T-cell (primary cell): Measurements from ENCODE around the gene MYG1. TPM values are rescaled to one million over a fixed set of nuclear protein-coding genes. Genes with fewer than 3 reads are reported as not detected.
A peak's percentile ranks its signal among the peaks of the same experiment; 100 is the strongest.

Experiments used
- ATAC-seq, 4 experiments: fragments of 200-7000 bp in 3 of 4; fragments of 150-1000 bp in 1 of 4; cut with Tn5 transposase; replicated peaks in 1 of 4; 1 replicate in 3 of 4; 2 replicates in 1 of 4; pipeline ENCODE4 v1.10.0; 2021; ENCODE audit warnings: moderate library complexity in 3 of 4, mild to moderate bottlenecking in 2 of 4, moderate number of reproducible peaks in 1 of 4
- CTCF ChIA-PET, 2 donors: fragments of 300-600 bp; sonication (Branson Sonifier 250); formaldehyde crosslinking; loops; one replicate each; lab custom pipeline; 2022; ENCODE audit warnings: antibody characterized with exemption in 2 of 2; lab: Charles Lee
- POLR2A ChIA-PET, 2 donors: fragments of 300-600 bp; sonication (Branson Sonifier 250); formaldehyde crosslinking; loops; one replicate each; lab custom pipeline; 2022; ENCODE audit warnings: antibody characterized with exemption in 2 of 2; lab: Charles Lee
- DNase-seq, 35 experiments: peaks; one replicate each; pipeline versions ENCODE4 v3.0.0 to v3.0.0-alpha.2; 2013 to 2023
- H3K27ac ChIP-seq: one replicate; pipeline ENCODE4 v1.5.1; 2013; ENCODE audit warnings: low read length
- H3K27me3 ChIP-seq, 2 experiments: replicated peaks in 1 of 2; 1 replicate in 1 of 2; 2 replicates in 1 of 2; pipeline versions ENCODE4 v1.6.1 to v1.7.0; 2013; ENCODE audit warnings: low read length in 1 of 2, mixed read lengths in 1 of 2; ENCODE audit not compliant: control insufficient read depth in 2 of 2, insufficient read depth in 2 of 2; ENCODE audit errors: extremely low read depth in 1 of 2
- H3K36me3 ChIP-seq, 2 donors: 1 replicate in 1 of 2; 2 replicates in 1 of 2; pipeline versions ENCODE4 v1.6.1 to v1.7.0; 2013; ENCODE audit warnings: low read length in 1 of 2; ENCODE audit not compliant: control insufficient read depth in 2 of 2, insufficient read depth in 1 of 2; ENCODE audit errors: extremely low read depth in 1 of 2
- H3K4me1 ChIP-seq, 2 experiments: 1 replicate in 1 of 2; 2 replicates in 1 of 2; pipeline versions ENCODE4 v1.6.1 to v1.7.0; 2013; ENCODE audit warnings: low read length in 2 of 2, mixed read lengths in 1 of 2; ENCODE audit not compliant: insufficient read depth in 2 of 2, control insufficient read depth in 1 of 2; ENCODE audit errors: extremely low read depth in 1 of 2
- H3K4me3 ChIP-seq, 2 donors: 1 replicate in 1 of 2; 2 replicates in 1 of 2; pipeline versions ENCODE4 v1.5.1 to v1.7.0; 2013; ENCODE audit warnings: mild to moderate bottlenecking in 2 of 2, low read length in 1 of 2, moderate library complexity in 1 of 2; ENCODE audit not compliant: control insufficient read depth in 1 of 2; ENCODE audit errors: extremely low read depth in 1 of 2
- H3K9me3 ChIP-seq: 2 replicates; pipeline ENCODE4 v1.7.0; 2013
- H3K27ac Mint-ChIP-seq, 2 donors: one replicate each; pipeline ENCODE4 v1.8.0; 2020 to 2021; ENCODE audit warnings: mild to moderate bottlenecking in 2 of 2, mixed read lengths in 2 of 2
- H3K27me3 Mint-ChIP-seq, 2 donors: one replicate each; pipeline ENCODE4 v1.8.0; 2021 to 2022; ENCODE audit warnings: mixed read lengths in 2 of 2
- H3K36me3 Mint-ChIP-seq: one replicate; pipeline ENCODE4 v1.8.0; 2021; ENCODE audit warnings: mixed read lengths
- H3K4me1 Mint-ChIP-seq, 3 donors: one replicate each; pipeline ENCODE4 v1.8.0; 2020 to 2022; ENCODE audit warnings: mixed read lengths in 3 of 3, mild to moderate bottlenecking in 1 of 3
- H3K4me3 Mint-ChIP-seq, 3 donors: one replicate each; pipeline ENCODE4 v1.8.0; 2020 to 2022; ENCODE audit warnings: mild to moderate bottlenecking in 3 of 3, mixed read lengths in 3 of 3, moderate library complexity in 3 of 3
- H3K9me3 Mint-ChIP-seq, 3 donors: one replicate each; pipeline ENCODE4 v1.8.0; 2020 to 2022; ENCODE audit warnings: mixed read lengths in 3 of 3
- WGBS: methylation state at CpG from one replicate; pipeline ENCODE4 v1.1.5; 2013; ENCODE audit warnings: missing lambda C conversion rate; ENCODE audit not compliant: insufficient coverage; 5-methylcytosine and 5-hydroxymethylcytosine counted together
- total RNA-seq, 35 experiments: library from RNA in 6 of 35; stranded (reverse) in 6 of 35; fragments of 120-200 nt in 1 of 35; gene quantifications; one replicate each; pipeline versions ENCODE4 v1.2.1 to v1.2.4 and lab custom pipeline; 2013 to 2026

MYG1 gene
- total RNA-seq, 5 donors from 2014 or later (not counting 1 experiment from before 2014, with no cell fraction given): 34.0 to 68.4 (median 63.9) TPM

GRCh38 chr12:53340398-53340797 is 40.9 kb downstream of the MYG1 start:
- Histone ChIP-seq H3K27ac (no peak overlapping the region), H3K27me3 (peaks cover 0 to 41% of the 10 kb centered on the region in 2 experiments), H3K4me1 (peaks cover 12 to 21% of the 10 kb centered on the region in 2 experiments), H3K4me3 (no peak overlapping the region), H3K36me3 (no peaks in the 10 kb centered on the region), H3K9me3 (no peaks in the 10 kb centered on the region)
- Mint-ChIP-seq H3K9me3 (no peaks in the 10 kb centered on the region), H3K27ac (no peak overlapping the region), H3K36me3 (no peaks in the 10 kb centered on the region), H3K4me3 (no peak overlapping the region), H3K27me3 (peaks cover 26 to 28% of the 10 kb centered on the region in 2 donors), H3K4me1 (peaks cover 23 to 28% (median 25%) of the 10 kb centered on the region in 3 donors)
- ChIA-PET POLR2A (no interaction called here), CTCF (interaction anchor here in 1 of 2 donors (1.0 kb wide), 1 partner anchor 16 kb away, joined by 3 read pairs; no protein-coding TSS in a partner anchor)
- WGBS: 71% methylated on average over 6 of the region's 9 CpGs
- ATAC-seq (no peak), DNase-seq (no peak)

GRCh38 chr12:53343449-53343848 is 44.0 kb downstream of the MYG1 start:
- no peaks in the 10 kb centered on the region for H3K9me3 ChIP-seq
- WGBS: 0% methylated on average over 1 of the region's 3 CpGs
- ATAC-seq (no peak), DNase-seq (no peak)
- H3K27me3 ChIP-seq: peaks cover 0 to 13% of the 10 kb centered on the region in 2 experiments
- H3K4me3 Mint-ChIP-seq: peak overlapping the region; percentile 43 to 91 (median 63)
- H3K9me3 Mint-ChIP-seq: no peaks in the 10 kb centered on the region
- CTCF ChIA-PET: interaction anchor here in 1 of 2 donors (0.7 to 2.7 kb wide), 3 partner anchors 20 to 68 kb away, joined by 4 to 26 read pairs (median 4); partner anchors contain the start of gene AAAS
- H3K27ac Mint-ChIP-seq: peak overlapping the region in 1 of 2 donors; percentile 91
- H3K36me3 ChIP-seq: no peaks in the 10 kb centered on the region
- H3K36me3 Mint-ChIP-seq: no peaks in the 10 kb centered on the region
- peaks cover 1 to 4% of the 10 kb centered on the region in 2 donors for H3K27me3 Mint-ChIP-seq
- H3K4me1 ChIP-seq: peaks cover 6 to 15% of the 10 kb centered on the region in 2 experiments
- H3K4me1 Mint-ChIP-seq: peaks cover 19 to 21% (median 20%) of the 10 kb centered on the region in 3 donors
- H3K27ac ChIP-seq: no peak overlapping the region
- POLR2A ChIA-PET: no interaction called here
- no peak overlapping the region for H3K4me3 ChIP-seq

GRCh38 chr12:53343969-53344368 is 44.5 kb downstream of the MYG1 start:
- no peak overlapping the region for H3K27ac ChIP-seq
- peak in 3 of 35 experiments; percentile 4 to 42 (median 18) for DNase-seq
- H3K4me1 Mint-ChIP-seq: peaks cover 19 to 21% (median 20%) of the 10 kb centered on the region in 3 donors
- H3K27me3 Mint-ChIP-seq: peaks cover 0 to 3% of the 10 kb centered on the region in 2 donors
- H3K36me3 ChIP-seq: no peaks in the 10 kb centered on the region
- H3K9me3 ChIP-seq: no peaks in the 10 kb centered on the region
- peaks cover 6 to 15% of the 10 kb centered on the region in 2 experiments for H3K4me1 ChIP-seq
- ChIA-PET POLR2A (interaction anchor here (0.7 to 1.0 kb wide), 2 partner anchors 36 kb away, joined by 5 read pairs; partner anchors contain the start of gene SP1 (in 1 of the 2)), CTCF (interaction anchor here in 1 of 2 donors (0.7 to 2.7 kb wide), 6 partner anchors 9 to 75 kb away, joined by 4 to 26 read pairs (median 4); partner anchors contain the start of genes AAAS and ESPL1)
- WGBS: 100% methylated on average over 1 of the region's 4 CpGs
- H3K27ac Mint-ChIP-seq: peak overlapping the region; percentile 73 to 85
- H3K36me3 Mint-ChIP-seq: no peaks in the 10 kb centered on the region
- peak in 3 of 4 experiments; percentile 21 to 62 (median 47) for ATAC-seq
- no peak overlapping the region for H3K4me3 ChIP-seq
- peak overlapping the region; percentile 72 to 91 (median 75) for H3K4me3 Mint-ChIP-seq
- H3K9me3 Mint-ChIP-seq: no peaks in the 10 kb centered on the region
- peaks cover 0 to 8% of the 10 kb centered on the region in 2 experiments for H3K27me3 ChIP-seq

GRCh38 chr12:53344487-53344823 is 45.0 kb downstream of the MYG1 start:
- H3K36me3 ChIP-seq: no peaks in the 10 kb centered on the region
- Mint-ChIP-seq H3K9me3 (no peaks in the 10 kb centered on the region), H3K36me3 (no peaks in the 10 kb centered on the region), H3K4me3 (peak overlapping the region; percentile 72 to 91 (median 75)), H3K4me1 (peaks cover 19 to 21% (median 20%) of the 10 kb centered on the region in 3 donors), H3K27ac (peak overlapping the region; percentile 73 to 85), H3K27me3 (peaks cover 0 to 3% of the 10 kb centered on the region in 2 donors)
- no peaks in the 10 kb centered on the region for H3K9me3 ChIP-seq
- CTCF ChIA-PET: interaction anchor here (0.5 to 2.7 kb wide), 15 partner anchors 8 to 185 kb away, joined by 3 to 26 read pairs (median 5); partner anchors contain the start of genes AAAS (in 2 of the 2), ESPL1 (in 1 of the 2), PFDN5 (in 1 of the 2) and SP1 (in 1 of the 2)
- peaks cover 0 to 5% of the 10 kb centered on the region in 2 experiments for H3K27me3 ChIP-seq
- no peak overlapping the region for H3K27ac ChIP-seq
- H3K4me1 ChIP-seq: peaks cover 6 to 15% of the 10 kb centered on the region in 2 experiments
- POLR2A ChIA-PET: interaction anchor here (0.7 to 1.0 kb wide), 2 partner anchors 35 kb away, joined by 5 read pairs; partner anchors contain the start of gene SP1 (in 1 of the 2)
- 3% methylated on average over 14 of the region's 19 CpGs for WGBS
- H3K4me3 ChIP-seq: peak overlapping the region in 1 of 2 donors; percentile 18
- ATAC-seq: peak in 3 of 4 experiments; percentile 5 to 38 (median 6)
- peak in 1 of 35 experiments; percentile 26 for DNase-seq

GRCh38 chr12:53344824-53345485 is 45.5 kb downstream of the MYG1 start:
- peak overlapping the region; percentile 91 to 97 (median 91) for H3K4me3 Mint-ChIP-seq
- POLR2A ChIA-PET: interaction anchor here (0.5 to 1.0 kb wide), 3 partner anchors 12 to 35 kb away, joined by 3 to 5 read pairs (median 5); partner anchors contain the start of gene SP1 (in 1 of the 2)

More at GRCh38 chr12:53344824-53345485, 45.5 kb downstream of the MYG1 start:
- ATAC-seq (peak; percentile 74 to 84 (median 84)), DNase-seq (peak; percentile 27 to 82 (median 56))
- WGBS: 0% methylated on average over 45 of the region's 50 CpGs
- Mint-ChIP-seq H3K27ac (peak overlapping the region; percentile 87 to 92), H3K36me3 (no peaks in the 10 kb centered on the region), H3K27me3 (peaks cover 0 to 3% of the 10 kb centered on the region in 2 donors), H3K4me1 (peaks cover 19 to 21% (median 20%) of the 10 kb centered on the region in 3 donors), H3K9me3 (no peaks in the 10 kb centered on the region)
- H3K36me3 ChIP-seq: no peaks in the 10 kb centered on the region
- H3K9me3 ChIP-seq: no peaks in the 10 kb centered on the region
- CTCF ChIA-PET: interaction anchor here (0.5 to 2.7 kb wide), 17 partner anchors 8 to 307 kb away, joined by 3 to 26 read pairs (median 5); partner anchors contain the start of genes AAAS (in 2 of the 2), ESPL1 (in 1 of the 2), PFDN5 (in 1 of the 2) and SP1 (in 1 of the 2)
- peak overlapping the region; percentile 28 for H3K27ac ChIP-seq
- H3K4me3 ChIP-seq: peak overlapping the region; percentile 55 to 61
- H3K27me3 ChIP-seq: peaks cover 0 to 5% of the 10 kb centered on the region in 2 experiments
- H3K4me1 ChIP-seq: peaks cover 6 to 15% of the 10 kb centered on the region in 2 experiments
